GM19372 (cell line): ENCODE data around the gene PLOD3.
"Not testable (repeated sequence)": the region's sequence is repeated elsewhere in the genome, so short reads cannot be mapped to it uniquely, and the experiment has no call there.

ENCODE experiments used
- ATAC-seq: cut with Tn5 transposase; IDR thresholded peaks from one replicate; pipeline ENCODE4 v1.9.1; 2021; ENCODE audit warnings: mild to moderate bottlenecking, low read depth, moderate library complexity; ENCODE audit not compliant: unreplicated experiment

The PLOD3 gene

DNA sequence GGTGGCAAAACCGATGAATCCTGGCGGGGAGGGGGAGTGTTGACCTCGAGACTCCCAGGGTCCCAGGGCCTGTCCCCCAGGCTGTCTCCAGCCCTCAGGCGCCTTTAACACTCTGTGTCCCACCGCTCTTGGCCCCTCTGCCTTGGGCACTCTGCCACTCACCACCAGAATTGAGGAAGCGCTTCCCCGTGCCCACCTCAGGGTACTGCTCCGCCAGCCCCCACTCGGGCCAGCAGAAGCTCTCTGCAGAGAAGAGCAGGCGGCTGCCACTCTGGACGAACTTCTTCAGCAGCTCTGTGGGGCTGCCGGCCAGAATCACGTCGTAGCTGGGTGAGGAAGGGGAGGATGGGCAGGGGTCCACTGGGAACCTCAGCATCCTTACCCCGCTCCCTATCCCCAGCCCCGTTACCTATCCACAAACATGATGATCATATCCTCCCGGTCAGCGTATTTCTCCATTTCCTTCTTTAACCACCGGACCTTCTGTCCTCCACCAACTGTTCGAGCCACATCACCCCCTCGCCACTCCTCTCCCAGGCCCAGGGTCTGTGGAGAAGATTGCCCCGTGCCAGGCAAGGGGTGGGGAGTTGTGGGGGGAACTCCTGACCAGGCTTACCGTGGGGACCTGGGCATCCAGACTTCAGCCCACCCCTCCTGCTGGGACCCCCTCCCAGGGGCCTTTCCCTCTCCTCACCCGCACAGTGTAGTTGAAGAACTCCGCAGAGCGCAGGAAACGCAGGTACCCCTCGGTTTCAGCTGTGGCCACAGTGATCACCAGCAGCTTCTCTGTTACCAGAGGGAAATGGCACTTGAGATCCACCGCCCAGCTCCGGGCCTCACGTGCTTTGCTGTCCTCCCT lies 1.2 kb downstream of the PLOD3 start:
- no peak for ATAC-seq

- ATAC-seq, result no peak
Measured at GRCh38 chr7:101212014-101212413, 5.4 kb downstream of the PLOD3 start.

DNA sequence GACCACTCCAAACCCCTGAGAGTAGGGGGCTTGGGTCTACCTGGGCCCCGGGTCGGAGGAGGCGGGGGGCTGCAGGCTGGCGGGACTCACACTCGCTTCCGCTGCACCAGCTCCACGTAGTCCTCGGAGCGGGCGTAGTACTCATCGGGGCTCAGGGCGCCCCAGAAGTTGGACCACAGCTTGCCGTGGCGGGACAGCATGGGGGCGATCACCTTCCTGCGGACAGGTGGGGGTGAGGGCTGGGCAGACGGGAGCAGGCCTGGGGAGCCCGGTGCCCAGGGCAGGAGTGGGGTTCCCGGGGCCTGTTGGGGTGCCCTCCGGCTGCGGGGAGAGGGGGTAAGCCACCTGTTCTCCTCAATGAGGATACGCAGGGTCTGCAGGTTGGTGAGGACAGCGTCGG lies 5.9 kb downstream of the PLOD3 start:
- ATAC-seq, result no peak

DNA sequence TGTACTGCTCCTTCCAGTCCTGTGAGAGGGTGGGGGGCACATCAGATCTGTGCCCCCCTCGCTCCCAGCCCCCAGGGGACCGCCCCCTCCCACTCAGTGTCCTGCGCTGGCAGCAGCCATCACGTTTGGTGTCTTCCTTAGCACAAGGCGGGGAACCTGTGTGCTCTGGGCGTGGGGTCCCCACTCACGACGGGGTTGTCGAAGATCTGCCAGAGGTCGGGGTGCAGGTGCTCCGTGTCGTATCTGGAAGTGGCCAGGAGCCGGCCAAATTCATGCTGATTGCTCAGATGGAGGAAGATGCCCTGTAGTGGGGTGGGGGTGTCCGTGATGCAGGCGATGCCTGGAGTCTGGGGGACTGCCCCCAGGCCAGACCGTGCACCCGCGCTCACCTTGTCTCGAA lies 7.2 kb downstream of the PLOD3 start:
- ATAC-seq, result no peak

DNA sequence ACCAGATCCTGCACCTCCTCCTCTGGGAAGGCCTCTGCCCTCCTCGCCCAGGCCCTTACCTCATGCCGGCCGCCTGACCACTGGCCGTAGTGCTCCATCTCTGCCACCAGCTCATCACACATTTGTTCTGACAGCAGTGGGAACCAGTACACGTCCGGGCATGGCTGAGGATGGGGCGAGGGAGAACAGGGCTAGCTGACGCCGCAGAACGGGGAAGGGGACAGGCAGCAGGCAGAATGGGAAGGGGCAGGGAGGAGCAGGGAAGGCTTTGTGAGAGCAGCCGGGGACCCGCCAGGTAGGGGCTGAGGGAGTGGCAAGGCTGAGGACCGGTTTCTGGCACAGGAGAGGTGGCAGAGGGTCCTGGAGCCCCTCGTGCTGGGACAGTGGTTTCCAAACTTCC lies 8.6 kb downstream of the PLOD3 start:
- no peak for ATAC-seq

GRCh38 chr7:101207459-101207858 lies 9.9 kb downstream of the PLOD3 start:
- no peak for ATAC-seq

DNA sequence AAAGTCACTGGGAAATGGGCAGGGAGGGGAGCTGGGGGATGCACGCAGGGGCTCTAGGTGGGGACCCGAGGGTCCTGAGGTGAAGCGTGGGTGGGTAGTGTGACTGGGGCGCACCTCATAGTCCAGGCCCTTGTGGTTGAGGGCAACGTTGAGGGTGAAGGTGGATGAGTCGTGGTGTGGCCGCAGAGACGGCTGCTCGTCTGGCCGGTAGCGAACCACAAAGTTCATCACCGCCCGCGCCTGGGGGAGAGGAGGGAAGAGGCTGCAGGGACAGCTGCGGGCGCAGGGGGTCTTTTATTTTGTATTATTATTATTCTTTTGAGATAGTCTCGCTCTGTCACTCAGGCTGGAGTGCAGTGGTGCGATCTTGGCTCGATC lies 10.7 kb downstream of the PLOD3 start:
- no peak for ATAC-seq

- no peak for ATAC-seq
Measured at GRCh38 chr7:101205901-101206664, 11.3 kb downstream of the PLOD3 start.

DNA sequence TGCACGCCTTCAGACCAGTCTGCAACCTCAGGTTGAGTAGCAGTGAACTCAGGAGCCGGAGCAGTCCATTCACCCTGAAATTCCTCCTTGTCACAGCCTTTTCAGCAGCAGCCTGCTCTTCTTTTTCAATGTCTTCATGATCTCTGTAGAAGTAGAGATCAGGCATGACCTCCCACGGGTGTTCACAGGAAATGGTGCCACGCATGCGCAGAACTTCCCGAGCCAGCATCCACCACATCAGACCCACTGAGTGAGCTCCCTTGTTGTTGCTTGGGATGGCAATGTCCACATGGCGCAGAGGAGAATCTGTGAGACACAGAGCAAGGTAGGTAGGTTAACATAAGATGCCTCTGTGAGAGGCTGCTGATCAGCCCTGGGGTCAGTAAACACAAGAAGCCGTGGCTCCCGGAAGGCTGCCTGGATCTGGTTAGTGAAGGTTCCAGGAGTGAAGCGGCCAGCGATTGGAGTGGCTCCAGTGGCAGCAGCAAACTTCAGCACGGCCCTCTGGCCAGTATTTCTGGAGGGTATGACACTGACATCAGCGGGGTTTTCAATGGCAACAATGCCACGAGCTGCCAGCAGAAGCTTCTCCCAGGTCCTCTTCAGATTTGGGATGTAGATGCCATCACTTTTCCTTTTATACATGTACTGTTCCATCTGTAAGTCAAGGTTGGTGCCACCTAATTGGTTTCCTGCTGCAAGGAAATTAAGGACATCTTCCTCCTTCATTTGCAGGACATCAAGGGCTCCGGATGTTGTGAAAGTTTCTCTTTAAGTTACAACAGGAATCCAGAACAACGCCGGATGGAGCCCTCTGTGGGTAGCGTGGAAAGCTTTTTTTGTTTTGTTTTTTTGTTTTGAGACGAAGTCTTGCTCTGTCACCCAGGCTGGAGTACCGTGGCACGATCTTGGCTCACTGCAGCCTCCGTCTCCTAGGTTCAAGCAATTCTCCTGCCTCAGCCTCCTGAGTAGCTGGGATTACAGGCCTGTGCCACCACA lies 13.3 kb downstream of the PLOD3 start:
- ATAC-seq, result not testable (repeated sequence)

DNA sequence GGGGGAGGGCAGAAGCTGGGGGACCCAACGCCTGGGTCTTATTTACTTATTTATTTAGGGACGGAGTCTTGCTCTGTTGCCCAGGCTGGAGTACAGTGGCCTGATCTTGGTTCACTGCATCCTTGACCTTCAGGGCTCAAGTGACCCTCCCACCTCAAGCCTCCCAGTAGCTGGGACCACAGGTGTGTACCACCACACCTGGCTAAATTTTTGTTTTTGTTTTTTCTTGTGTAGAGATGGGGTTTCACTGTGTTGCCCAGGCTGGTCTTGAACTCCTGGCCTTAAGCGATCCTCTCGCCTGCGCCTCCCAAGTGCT lies 14.8 kb downstream of the PLOD3 start:
- ATAC-seq, result no peak

DNA sequence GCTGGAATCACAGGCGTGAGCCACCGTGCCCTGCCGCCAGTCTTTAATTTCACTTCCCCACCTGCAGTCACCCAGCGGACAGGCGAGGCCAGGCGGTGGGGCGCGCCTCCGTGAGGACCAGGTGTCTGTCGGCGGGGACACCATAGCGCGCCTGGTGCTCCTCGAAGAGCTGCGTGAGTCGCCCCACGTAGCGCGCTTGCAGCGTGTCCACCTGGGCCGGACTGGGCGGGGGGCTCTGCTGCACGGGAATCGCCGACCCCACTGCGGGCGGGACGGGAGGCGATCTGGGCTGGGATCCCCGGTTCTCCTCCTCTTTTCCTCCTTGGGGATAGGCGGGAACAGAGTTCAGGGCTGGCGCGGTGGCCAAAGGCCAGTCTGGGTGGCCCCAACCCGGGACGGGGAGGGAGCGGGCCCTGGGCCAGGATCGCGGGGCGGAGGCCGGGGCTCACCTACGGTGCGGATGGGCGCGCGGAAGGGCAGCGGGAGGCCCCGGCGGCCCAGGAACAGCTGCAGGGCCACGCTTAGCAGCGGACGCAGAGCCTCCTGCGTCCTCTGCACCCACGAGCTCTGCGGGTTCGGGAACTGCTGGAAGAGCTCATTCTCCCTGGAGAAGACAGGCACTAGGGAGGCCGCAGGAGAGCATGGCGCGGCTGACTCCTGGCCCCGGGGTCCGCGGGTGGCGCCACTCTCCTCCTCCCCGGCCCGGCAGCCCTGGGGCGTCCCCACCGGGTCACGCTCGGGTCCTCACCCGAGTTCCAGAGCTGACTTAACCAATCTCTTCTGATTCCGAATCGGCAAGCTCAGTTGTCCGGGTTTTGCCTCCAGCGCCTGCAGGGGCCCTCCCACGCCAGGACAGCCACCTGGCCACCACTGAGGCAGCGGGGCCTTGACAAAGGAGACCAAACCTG lies 15.4 kb downstream of the PLOD3 start:
- no peak for ATAC-seq

GRCh38 chr7:101200862-101201599 lies 16.4 kb downstream of the PLOD3 start, which contains the start of gene MOGAT3:
Gene MOGAT3 (minus strand): TSS chr7:101201036. CDS start chr7:101200854, 182 bp downstream.
- ATAC-seq, result no peak

DNA sequence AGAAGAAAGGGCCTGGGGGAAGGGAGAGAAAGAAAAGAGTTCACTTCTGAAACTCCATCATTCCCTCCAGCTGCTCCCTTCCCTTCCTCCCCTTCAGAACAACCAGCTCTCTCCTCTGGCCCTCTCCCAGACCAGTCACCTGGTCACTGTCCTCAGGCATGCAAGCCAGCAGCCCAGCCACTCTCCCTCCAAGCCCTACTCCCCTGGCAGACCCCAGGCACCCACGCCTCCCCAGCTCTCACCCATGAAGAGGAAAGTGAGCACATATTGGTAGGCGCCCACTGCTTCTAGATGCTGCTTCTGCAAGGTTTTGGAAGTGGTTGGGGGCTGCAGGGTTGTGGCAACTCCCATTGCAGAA lies 16.9 kb downstream of the PLOD3 start:
- no peak for ATAC-seq

DNA sequence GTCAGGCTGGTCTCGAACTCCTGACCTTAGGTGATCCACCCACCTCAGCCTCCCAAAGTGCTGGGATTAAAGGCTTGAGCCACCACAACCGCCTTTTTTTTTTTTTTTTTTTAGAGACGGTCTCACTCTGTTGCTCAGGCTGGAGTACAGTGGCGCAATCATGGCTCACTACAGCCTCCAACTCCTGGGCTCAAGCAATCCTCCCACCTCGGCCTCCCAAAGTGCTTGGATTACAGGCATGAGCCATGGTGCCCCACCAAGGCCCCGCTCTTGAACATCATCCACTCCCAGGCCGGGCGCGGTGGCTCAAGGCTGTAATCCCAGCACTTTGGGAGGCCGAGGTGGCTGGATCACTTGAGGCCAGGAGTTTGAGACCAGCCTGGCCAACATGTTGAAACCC lies 17.9 kb downstream of the PLOD3 start:
- ATAC-seq, result not testable (repeated sequence)

GRCh38 chr7:101198476-101198875 lies 18.9 kb downstream of the PLOD3 start:
- ATAC-seq, result no peak

DNA sequence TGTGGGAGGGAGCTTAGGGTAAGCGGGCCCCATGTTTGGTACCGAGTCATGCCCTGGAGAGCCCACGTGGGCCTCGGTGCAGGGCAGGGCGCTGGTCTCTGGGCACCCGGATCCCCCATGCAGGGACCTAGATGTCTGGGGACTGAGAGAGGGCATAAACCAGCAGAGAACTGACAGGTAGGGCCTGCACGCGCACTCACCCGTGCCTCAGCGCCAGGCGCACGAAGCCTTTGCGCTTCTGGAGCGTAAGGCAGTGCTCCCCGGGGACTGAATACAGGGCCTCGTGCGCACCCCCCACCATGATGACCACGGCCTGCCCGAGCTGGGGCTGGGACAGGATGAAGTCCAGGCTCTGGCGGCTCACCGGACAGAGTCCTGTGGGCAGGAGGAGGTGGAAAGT lies 19.4 kb downstream of the PLOD3 start:
- ATAC-seq, result no peak

DNA sequence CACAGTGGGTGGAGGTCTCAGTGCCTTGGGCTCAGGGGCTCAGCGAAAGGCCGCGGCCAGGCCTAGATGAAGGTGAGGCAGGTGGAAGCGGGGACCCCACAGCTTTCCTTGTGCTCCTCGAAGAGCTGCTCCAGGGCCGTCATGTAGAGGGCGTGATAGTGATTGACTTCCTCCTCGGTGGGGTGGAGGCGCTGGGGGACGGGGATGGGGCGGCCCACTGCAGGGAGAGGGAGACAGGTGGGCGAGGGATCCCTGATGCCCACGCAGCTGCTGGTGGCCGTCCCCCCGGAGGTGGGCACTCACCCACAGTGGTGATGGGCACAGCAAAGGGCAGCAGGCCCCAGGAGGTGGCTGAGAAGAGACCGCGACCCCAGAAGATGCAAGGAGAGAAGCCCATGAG lies 21.5 kb downstream of the PLOD3 start:
- no peak for ATAC-seq

DNA sequence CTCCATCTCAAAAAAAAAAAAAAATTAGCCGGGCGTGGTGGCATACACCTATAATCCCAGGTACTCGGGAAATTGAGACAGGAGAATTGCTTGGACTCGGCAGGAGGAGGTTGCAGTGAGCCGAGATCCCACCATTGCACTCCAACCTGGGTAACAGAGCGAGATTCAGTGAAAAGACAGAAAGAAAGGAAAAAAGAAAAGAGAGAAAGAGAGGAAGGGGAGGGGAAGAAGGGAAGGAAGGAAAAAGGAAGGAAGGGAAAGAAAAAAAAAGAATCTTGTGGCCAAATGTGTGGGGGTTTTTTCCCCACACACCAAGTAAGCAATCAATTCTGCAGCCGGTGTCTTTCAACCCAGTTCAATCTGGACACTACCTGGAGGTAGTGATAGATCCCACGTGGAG lies 28.3 kb downstream of the PLOD3 start:
- no peak for ATAC-seq

DNA sequence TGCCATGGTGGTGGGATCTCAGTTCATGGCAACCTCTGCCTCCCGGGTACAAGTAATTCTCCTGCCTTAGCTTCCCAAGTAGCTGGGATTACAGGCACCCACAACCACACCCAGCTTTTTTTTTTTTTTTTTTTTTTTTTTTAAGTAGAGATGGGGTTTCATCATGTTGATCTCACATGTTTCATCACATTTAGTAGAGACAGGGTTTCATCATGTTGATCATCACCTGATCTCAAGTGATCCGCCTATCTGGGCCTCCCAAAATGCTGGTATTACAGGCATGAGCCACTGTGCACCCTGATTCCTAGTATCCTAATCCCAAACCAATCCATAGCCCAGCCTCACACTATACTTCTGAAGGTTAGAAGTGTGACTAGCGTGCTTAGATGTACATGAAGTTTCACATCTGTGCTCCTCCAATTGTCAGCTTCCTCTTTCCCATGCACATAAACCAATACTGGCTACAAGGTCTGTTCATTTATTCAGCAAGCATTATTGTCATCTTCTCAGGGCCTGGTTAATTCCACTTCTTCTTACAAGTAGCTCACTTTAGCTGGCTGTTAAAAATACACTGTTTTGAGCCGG lies 30.4 kb downstream of the PLOD3 start:
- no peak for ATAC-seq
